Posterior cingulate gyrus (tissue), 11 donors: ENCODE measurements around the gene GLIS1.

Source experiments
- DNase-seq, 10 donors: peaks; one replicate each; pipeline versions ENCODE4 v3.0.0 to v3.0.0-alpha.2; 2020 to 2021; ENCODE audit warnings: mixed read lengths in 3 of 10
- intact Hi-C: fragments of 100-400 bp; cut with DNase I; formaldehyde crosslinking; loops from one replicate; pipeline ENCODE4 v1.15.1; 2023

The GLIS1 gene

GRCh38 chr1:53681977-53682685 is 56.8 kb downstream of the GLIS1 start:
- intact Hi-C loops: no loop called here
- peak in 7 of 10 donors; percentile 15 to 86 (median 27) for DNase-seq

- no peak for DNase-seq
- intact Hi-C loops: no loop called here
Measured at GRCh38 chr1:53681351-53681976, 57.5 kb downstream of the GLIS1 start.

GRCh38 chr1:53680868-53681267 is 58.1 kb downstream of the GLIS1 start:
- no peak for DNase-seq
- intact Hi-C loops: no loop called here

GRCh38 chr1:53678938-53679825 is 59.8 kb downstream of the GLIS1 start:
- intact Hi-C loops: no loop called here
- no peak for DNase-seq

GRCh38 chr1:53678507-53678906 is 60.5 kb downstream of the GLIS1 start:
- DNase-seq: no peak

GRCh38 chr1:53678046-53678445 is 60.9 kb downstream of the GLIS1 start:
- intact Hi-C loops: no loop called here
- no peak for DNase-seq

More at GRCh38 chr1:53678507-53678906, 60.5 kb downstream of the GLIS1 start:
- intact Hi-C loops: no loop called here

- DNase-seq: no peak
- intact Hi-C loops: no loop called here
Measured at GRCh38 chr1:53677486-53677885, 61.5 kb downstream of the GLIS1 start.

- intact Hi-C loops: no loop called here
- peak in 3 of 10 donors; percentile 42 to 68 (median 62) for DNase-seq
Measured at GRCh38 chr1:53672785-53673184, 66.2 kb downstream of the GLIS1 start.

- peak in 1 of 10 donors; percentile 38 for DNase-seq
- intact Hi-C loops: no loop called here
Measured at GRCh38 chr1:53672243-53672642, 66.7 kb downstream of the GLIS1 start.

- peak in 3 of 10 donors; percentile 45 to 72 (median 57) for DNase-seq
- intact Hi-C loops: no loop called here
Measured at GRCh38 chr1:53669621-53670191, 69.3 kb downstream of the GLIS1 start.

- DNase-seq: peak in 3 of 10 donors; percentile 59 to 75 (median 66)
- intact Hi-C loops: no loop called here
Measured at GRCh38 chr1:53666566-53666965, 72.4 kb downstream of the GLIS1 start.

- intact Hi-C loops: no loop called here
- DNase-seq: peak in 3 of 10 donors; percentile 2 to 17 (median 15)
Measured at GRCh38 chr1:53665996-53666395, 73.0 kb downstream of the GLIS1 start.

GRCh38 chr1:53663529-53664300 is 75.2 kb downstream of the GLIS1 start:
- intact Hi-C loops: no loop called here
- peak in 3 of 10 donors; percentile 55 to 72 (median 70) for DNase-seq

- intact Hi-C loops: no loop called here
- DNase-seq: peak in 3 of 10 donors; percentile 42 to 56 (median 49)
Measured at GRCh38 chr1:53662951-53663350, 76.0 kb downstream of the GLIS1 start.

- DNase-seq: peak in 1 of 10 donors; percentile 11
- intact Hi-C loops: no loop called here
Measured at GRCh38 chr1:53662169-53662568, 76.8 kb downstream of the GLIS1 start.

- DNase-seq: peak in 2 of 10 donors; percentile 17 to 35
- intact Hi-C loops: no loop called here
Measured at GRCh38 chr1:53661496-53661895, 77.5 kb downstream of the GLIS1 start.

GRCh38 chr1:53660666-53661065 is 78.3 kb downstream of the GLIS1 start:
- intact Hi-C loops: no loop called here
- DNase-seq: peak in 2 of 10 donors; percentile 15 to 19

- peak in 2 of 10 donors; percentile 8 to 53 for DNase-seq
- intact Hi-C loops: no loop called here
Measured at GRCh38 chr1:53659436-53659835, 79.5 kb downstream of the GLIS1 start.

- DNase-seq: peak in 2 of 10 donors; percentile 47 to 77
- intact Hi-C loops: no loop called here
Measured at GRCh38 chr1:53658489-53659230, 80.3 kb downstream of the GLIS1 start.
